Measurements from ENCODE around the gene FILIP1L.

The FILIP1L gene

DNA sequence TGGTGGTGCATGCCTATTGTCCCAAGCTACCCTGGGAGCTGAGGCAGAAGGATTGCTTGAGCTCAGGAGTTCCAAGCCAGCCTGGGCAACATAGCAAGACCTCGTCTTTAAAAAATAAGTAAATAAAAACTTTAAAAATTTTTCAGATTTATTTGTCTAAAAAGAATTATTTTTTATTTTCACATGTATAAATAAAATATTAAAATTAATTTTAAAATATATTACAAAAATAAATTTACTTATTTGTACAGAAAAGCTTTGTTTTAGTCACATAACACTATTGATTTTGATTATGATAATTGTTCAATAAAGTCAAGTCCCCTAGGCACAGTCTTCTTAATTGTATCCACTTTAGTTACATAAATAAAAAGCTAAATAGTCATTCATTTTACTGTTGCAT, 85.2 kb downstream of the FILIP1L start:
- H2AFZ ChIP-seq, result no peak overlapping the region
- no peaks in the 10 kb centered on the region for H3K79me2 ChIP-seq
- no peaks in the 10 kb centered on the region for H3K27me3 ChIP-seq (ENCODE audit: control insufficient read depth, insufficient read depth, low read length)
- no peaks in the 10 kb centered on the region for H3K36me3 ChIP-seq (ENCODE audit: control insufficient read depth, insufficient read depth, low read length)
- peaks cover 8% of the 10 kb centered on the region for H3K4me1 ChIP-seq
- no peak overlapping the region for H3K4me2 ChIP-seq (ENCODE audit: low read length)
- H3K9ac ChIP-seq, result no peak overlapping the region
- TF ChIP-seq, protein P1, sequence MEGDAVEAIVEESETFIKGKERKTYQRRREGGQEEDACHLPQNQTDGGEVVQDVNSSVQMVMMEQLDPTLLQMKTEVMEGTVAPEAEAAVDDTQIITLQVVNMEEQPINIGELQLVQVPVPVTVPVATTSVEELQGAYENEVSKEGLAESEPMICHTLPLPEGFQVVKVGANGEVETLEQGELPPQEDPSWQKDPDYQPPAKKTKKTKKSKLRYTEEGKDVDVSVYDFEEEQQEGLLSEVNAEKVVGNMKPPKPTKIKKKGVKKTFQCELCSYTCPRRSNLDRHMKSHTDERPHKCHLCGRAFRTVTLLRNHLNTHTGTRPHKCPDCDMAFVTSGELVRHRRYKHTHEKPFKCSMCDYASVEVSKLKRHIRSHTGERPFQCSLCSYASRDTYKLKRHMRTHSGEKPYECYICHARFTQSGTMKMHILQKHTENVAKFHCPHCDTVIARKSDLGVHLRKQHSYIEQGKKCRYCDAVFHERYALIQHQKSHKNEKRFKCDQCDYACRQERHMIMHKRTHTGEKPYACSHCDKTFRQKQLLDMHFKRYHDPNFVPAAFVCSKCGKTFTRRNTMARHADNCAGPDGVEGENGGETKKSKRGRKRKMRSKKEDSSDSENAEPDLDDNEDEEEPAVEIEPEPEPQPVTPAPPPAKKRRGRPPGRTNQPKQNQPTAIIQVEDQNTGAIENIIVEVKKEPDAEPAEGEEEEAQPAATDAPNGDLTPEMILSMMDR (IDR thresholded peaks at IDR 0.05), result no peak
- no peak overlapping the region for H3K4me3 ChIP-seq (ENCODE audit: low read depth, low read length)
- no peak overlapping the region for H3K27ac ChIP-seq
- no peaks in the 10 kb centered on the region for H3K9me3 ChIP-seq (ENCODE audit: control insufficient read depth, low read length)

DNA sequence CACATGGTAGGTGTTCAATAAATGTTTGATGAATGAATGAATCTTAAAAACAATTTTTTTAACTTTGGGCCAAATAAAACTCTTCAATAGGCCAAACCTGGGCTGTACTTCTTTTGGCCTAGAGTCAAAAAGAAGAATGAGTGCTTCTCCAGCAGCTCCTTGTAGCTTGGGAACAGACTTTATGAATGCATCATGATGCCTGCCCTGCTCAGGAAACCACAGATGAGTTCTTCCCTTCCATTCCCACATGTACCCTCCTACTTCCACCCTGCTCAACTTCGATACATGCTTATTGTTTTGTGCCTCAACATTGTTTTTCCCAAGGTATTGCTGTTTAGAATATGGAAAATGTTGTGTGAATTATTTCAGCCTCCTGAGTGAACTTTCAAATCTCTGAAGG, 87.0 kb downstream of the FILIP1L start:
- H3K9ac ChIP-seq, result no peak overlapping the region
- no peak overlapping the region for H3K27ac ChIP-seq
- H3K79me2 ChIP-seq, result no peaks in the 10 kb centered on the region
- H3K4me3 ChIP-seq (ENCODE audit: low read depth, low read length), result no peak overlapping the region
- no peak overlapping the region for H2AFZ ChIP-seq
- no peaks in the 10 kb centered on the region for H3K9me3 ChIP-seq (ENCODE audit: control insufficient read depth, low read length)
- TF ChIP-seq, protein P1 (IDR thresholded peaks at IDR 0.05), result no peak
- H3K4me1 ChIP-seq, result peaks cover 3% of the 10 kb centered on the region
- H3K36me3 ChIP-seq (ENCODE audit: control insufficient read depth, insufficient read depth, low read length), result no peaks in the 10 kb centered on the region
- H3K4me2 ChIP-seq (ENCODE audit: low read length), result no peak overlapping the region
- no peaks in the 10 kb centered on the region for H3K27me3 ChIP-seq (ENCODE audit: control insufficient read depth, insufficient read depth, low read length)

DNA sequence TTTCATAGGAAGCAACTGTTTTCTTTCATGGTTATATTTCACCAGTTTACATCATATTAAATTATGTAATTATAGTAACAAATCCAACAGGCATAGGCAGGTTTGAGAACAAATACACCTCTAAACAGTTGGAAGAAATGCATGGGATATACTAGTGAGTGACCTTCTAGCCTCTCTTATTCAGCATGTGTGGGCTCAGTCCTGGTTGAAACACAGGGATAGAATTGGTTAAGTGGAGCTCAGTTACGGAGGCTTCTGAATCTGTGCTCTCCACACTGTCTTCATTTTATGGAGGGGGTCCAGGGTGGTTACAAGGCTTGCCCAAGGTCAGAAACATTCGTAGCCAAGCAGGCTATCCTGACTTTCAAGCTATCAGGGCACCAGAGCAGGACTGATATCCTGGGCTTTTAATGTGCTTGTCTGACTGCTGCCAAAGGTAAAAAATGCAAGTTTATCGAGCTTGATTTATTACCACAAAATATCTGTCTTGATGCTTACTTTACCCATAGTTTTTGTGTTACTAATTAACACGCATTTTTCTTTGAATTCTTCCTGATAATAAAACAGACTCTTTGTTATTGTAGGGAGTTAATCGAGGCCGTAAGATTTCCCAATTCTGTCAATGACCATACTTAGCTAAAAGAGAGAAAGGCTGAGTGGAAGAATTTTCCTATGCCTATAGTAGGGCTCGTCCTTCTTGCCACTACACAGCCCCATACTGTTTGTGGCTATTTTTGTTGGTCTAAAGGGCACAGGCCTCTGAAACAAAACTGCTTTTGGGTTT, 89.6 kb downstream of the FILIP1L start:
- no peak overlapping the region for H3K9ac ChIP-seq

DNA sequence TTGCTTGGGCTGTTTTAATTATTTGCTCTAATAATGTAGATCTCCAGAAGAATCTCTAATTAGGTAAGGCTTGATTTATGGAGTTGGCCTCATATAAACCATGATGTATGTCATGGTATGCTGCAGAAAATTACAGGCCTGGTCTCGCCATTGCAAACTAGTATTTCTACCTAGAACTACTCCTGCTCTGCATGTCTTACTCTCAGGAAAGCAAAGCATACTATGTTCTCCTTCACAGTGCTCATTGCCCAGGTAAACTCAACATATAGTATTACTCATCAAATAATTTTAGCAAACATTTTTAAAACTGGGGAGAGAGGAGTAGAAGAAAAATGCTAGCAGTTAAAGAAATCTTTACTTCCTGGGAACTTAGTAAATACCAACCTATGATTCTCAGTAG, 90.7 kb downstream of the FILIP1L start:
- Histone ChIP-seq H3K27me3 (ENCODE audit: control insufficient read depth, insufficient read depth, low read length) (no peaks in the 10 kb centered on the region), H3K27ac (no peak overlapping the region), H2AFZ (no peak overlapping the region), H3K4me3 (ENCODE audit: low read depth, low read length) (no peak overlapping the region), H3K36me3 (ENCODE audit: control insufficient read depth, insufficient read depth, low read length) (no peaks in the 10 kb centered on the region), H3K9ac (no peak overlapping the region), H3K4me2 (ENCODE audit: low read length) (no peak overlapping the region), H3K9me3 (ENCODE audit: control insufficient read depth, low read length) (no peaks in the 10 kb centered on the region), H3K4me1 (no peaks in the 10 kb centered on the region), H3K79me2 (no peaks in the 10 kb centered on the region)
- TF ChIP-seq, protein P1 (IDR thresholded peaks at IDR 0.05), result no peak

More for the DNA sequence above, 89.6 kb downstream of the FILIP1L start:
- no peaks in the 10 kb centered on the region for H3K36me3 ChIP-seq (ENCODE audit: control insufficient read depth, insufficient read depth, low read length)
- H2AFZ ChIP-seq, result no peak overlapping the region
- TF ChIP-seq, protein P1 (IDR thresholded peaks at IDR 0.05), result no peak
- no peak overlapping the region for H3K27ac ChIP-seq
- no peak overlapping the region for H3K4me3 ChIP-seq (ENCODE audit: low read depth, low read length)
- no peak overlapping the region for H3K4me2 ChIP-seq (ENCODE audit: low read length)
- H3K27me3 ChIP-seq (ENCODE audit: control insufficient read depth, insufficient read depth, low read length), result no peaks in the 10 kb centered on the region
- no peaks in the 10 kb centered on the region for H3K9me3 ChIP-seq (ENCODE audit: control insufficient read depth, low read length)
- H3K4me1 ChIP-seq, result no peaks in the 10 kb centered on the region
- H3K79me2 ChIP-seq, result no peaks in the 10 kb centered on the region

GRCh38 chr3:100023150-100023549, 91.2 kb downstream of the FILIP1L start:
- Histone ChIP-seq H3K4me2 (ENCODE audit: low read length) (no peak overlapping the region), H3K9ac (no peak overlapping the region), H3K4me3 (ENCODE audit: low read depth, low read length) (no peak overlapping the region), H2AFZ (no peak overlapping the region), H3K36me3 (ENCODE audit: control insufficient read depth, insufficient read depth, low read length) (no peaks in the 10 kb centered on the region), H3K9me3 (ENCODE audit: control insufficient read depth, low read length) (no peaks in the 10 kb centered on the region), H3K27me3 (ENCODE audit: control insufficient read depth, insufficient read depth, low read length) (no peaks in the 10 kb centered on the region), H3K4me1 (no peaks in the 10 kb centered on the region), H3K79me2 (no peaks in the 10 kb centered on the region), H3K27ac (no peak overlapping the region)
- TF ChIP-seq, protein P1 (IDR thresholded peaks at IDR 0.05), result no peak

Data from parathyroid adenoma (tissue), 2 donors.